HG03175 (cell line): ENCODE measurements around the gene CGB2.
"Not testable (repeated sequence)": the region's sequence is repeated elsewhere in the genome, so short reads cannot be mapped to it uniquely, and the experiment has no call there.

ENCODE experiments used
- ATAC-seq: cut with Tn5 transposase; IDR thresholded peaks from one replicate; pipeline ENCODE4 v1.9.1; 2021; ENCODE audit warnings: mild to moderate bottlenecking, moderate library complexity; ENCODE audit not compliant: unreplicated experiment

Gene CGB2

DNA sequence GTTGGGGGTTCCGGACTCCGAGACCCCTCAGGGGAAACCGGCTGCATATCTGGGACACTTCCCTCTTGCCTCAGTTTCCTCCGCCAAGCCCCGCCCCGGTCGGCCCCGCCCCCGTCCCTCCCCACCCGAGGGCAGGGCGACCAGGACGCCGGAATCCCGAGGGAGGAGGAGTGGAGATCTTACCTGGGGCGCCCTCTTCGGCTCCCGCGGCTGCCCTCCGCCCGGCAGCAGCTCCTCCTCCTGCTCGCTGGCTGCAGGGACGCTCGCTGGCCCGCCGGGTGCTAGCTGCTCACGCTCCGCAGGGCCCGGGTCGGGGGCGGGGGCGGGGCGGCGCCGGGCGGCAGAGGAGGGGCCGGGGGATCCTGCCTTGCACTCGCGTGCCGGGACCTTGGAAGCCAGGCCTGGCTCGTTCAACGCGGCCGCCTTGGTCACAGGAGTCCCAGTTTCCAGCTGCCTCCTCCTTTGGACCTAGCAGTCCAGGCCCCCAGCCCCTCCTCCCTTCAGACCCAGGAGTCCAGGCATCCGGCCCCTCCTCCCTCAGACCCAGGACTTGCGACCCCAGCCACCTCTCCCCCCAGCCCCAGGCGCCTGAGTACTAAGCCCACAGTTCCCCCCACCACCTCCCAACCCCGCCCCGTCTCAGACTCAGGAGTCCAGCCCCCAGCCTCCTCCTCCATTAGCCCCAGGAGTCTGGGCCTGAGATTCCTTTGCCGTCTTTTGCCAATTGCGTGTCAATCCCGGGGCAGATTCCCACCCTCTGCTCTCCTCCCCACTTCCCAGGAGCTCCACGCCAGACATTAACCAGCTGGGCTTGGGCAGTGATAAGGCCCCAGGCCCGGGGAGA, 33.3 kb downstream of the CGB2 start, which contains the start of gene NTF4:
NTF4 (minus strand) TSS at position 51 of the 844 bp plus-strand sequence. CDS start 2,821 bp downstream, outside the sequence.
- ATAC-seq, result no peak

DNA sequence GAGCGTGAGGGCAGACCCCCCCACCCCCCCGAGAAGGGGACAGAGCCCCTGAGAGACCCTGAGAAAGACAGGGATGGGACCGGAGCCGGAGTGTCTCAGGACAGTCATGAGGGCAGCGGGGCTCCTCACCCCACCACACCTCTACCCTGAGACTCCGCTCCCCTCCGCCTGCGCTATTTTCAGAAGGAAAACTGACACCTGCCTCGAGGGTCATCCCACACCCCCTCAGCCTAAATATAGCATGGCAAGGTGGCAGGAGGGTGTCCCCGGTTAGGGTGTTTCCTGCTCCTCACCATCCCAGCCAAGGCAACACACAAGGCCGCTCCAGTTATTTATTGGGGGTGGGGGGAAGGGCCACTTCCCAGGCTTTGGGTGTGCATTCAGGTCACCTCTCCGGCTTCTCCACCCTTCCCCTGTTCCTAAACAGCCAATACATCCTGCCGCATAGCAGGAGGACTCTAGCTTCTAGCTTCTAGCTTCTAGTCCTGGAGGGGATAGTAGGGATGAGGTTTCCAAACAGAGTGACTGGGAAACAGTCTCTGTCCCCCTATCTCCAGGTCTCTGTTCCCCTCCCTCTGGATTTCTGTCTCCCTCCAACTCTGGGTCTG, 34.3 kb downstream of the CGB2 start:
- no peak for ATAC-seq

- ATAC-seq, result no peak
Measured at GRCh38 chr19:49067554-49067953, 35.9 kb downstream of the CGB2 start.

GRCh38 chr19:49069026-49069425, 37.3 kb downstream of the CGB2 start:
- no peak for ATAC-seq

DNA sequence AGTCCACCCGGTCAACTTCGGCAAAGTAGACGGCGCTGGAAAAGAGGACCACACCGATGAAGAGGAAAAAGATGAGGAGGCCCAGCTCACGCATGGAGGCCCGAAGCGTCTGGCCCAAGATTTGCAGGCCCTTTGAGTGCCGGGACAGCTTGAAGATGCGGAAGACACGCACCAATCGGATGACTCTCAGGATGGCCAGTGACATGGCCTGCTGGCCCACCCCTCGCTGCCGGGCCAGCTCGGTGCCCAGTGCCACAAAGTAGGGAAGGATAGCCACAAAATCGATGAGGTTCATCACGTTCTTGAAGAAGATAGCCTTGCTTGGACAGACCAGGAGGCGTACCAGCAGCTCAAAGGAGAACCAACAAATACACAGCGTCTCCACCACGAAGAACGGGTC, 38.7 kb downstream of the CGB2 start:
- ATAC-seq, result no peak

DNA sequence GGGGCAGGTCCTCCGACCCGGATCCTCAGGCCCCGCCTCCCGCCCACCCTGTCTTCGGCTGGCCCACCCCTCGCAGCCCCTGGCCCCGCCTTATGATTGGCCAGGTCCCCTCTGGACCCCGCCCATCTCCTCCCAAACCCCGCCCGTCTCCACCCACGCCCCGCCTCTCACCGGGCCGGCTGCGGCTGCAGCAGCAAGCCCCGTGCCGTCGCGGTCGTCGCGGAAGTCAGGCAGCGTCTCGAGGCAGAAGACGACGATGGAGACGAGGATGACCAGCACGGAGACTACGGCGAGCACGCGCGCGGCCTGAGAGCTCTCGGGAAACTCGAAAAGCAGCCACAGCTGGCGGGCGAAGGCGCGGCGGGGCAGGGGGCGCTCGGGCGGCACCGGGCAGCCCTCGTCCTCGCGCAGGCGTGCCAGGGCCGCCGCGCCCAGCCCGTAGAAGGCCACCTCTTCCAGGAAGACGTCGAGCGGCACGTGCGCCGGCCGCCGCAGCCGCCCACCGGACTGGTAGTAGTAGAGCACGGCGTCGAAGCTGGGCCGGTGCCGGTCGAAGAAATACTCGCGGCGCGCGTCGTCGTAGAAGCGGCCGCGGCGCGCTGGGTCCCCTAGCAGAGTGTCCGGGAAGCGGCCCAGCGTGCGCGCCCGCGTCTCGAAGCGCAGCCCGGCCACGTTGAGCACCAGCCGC, 40.3 kb downstream of the CGB2 start:
- no peak for ATAC-seq

DNA sequence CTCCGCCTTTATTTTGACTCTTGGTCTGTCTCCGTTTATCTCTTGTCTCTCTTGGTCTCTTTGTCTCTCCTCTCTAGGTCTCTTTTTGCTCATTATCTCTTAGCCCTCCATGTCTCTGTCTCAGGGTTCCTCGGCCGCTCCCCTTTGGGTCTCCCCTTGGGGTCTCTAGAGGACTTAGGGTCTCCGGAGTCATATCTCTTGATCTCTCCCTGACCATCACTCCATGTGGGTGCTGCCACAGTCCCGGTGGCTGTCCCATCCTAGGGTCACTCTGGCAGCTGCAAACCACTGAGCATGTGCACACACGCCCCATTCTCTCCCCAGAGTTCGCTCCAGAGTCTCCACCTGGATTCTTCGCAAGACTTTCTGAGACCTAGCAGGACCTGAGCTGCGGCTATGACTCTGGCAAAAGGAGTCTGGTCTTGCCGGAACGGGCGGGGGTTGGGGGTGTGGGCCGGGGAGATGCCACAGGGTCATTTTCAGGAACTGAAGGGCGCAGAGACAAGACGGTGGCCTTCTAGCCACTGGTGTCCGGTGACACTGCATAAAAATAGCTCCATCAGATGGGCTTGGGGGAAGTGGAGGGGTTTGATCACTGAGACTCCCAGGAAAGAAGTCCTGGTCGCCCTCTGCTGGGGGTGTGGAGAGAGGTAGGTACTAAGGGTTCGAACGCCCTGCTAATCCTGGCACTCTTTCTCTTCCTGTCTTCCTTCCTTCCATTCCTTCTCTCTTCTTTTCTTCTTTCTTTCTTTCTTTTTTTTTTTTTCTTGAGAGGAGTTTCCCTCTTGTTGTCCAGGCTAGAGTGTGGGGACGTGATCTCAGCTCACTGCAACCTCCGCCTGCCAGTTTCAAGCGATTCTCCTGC, 42.1 kb downstream of the CGB2 start:
- ATAC-seq, result no peak

- ATAC-seq, result not testable (repeated sequence)
Measured at GRCh38 chr19:49074869-49075268, 43.2 kb downstream of the CGB2 start.

DNA sequence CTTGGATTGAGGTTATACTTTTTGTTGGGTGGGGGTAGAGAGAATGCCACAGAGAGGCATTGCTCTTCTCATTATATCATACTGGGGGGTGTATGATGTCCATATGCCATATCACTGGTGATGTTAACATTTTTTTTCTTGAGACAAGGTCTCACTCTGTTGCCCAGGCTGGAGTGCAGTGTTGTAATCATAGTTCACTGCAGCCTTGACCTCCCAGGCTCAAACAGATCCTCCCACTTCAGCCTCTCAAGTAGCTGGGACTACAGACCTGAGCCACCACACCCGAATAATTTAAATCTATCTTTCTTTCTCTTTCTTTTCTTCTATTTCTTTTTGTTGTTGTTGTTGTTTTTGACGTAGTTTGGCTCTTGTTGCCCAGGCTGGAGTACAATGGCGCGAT, 48.7 kb downstream of the CGB2 start:
- ATAC-seq, result no peak

- ATAC-seq, result no peak
Measured at GRCh38 chr19:49081273-49081672, 49.6 kb downstream of the CGB2 start.
